SK-N-SH treated with all-trans-retinoic acid at 6 μM for 48 hours (cell line): ENCODE results near the gene METTL13.

Experiments used
- ATAC-seq: fragments of 200-7000 bp; cut with Tn5 transposase; 3 replicates; pipeline ENCODE4 v1.9.1; 2020; ENCODE audit warnings: mild to moderate bottlenecking, moderate library complexity
- ARNTL ChIP-seq: fragments of 450-650 bp; formaldehyde crosslinking; IDR thresholded peaks from 2 replicates; pipeline ENCODE4 v1.5.0; 2020; ENCODE audit warnings: low read depth, mild to moderate bottlenecking, moderate library complexity, borderline replicate concordance
- BACH2 ChIP-seq: fragments of 250-450 bp; sonication (Bioruptor Pico); IDR thresholded peaks from 2 replicates; pipeline ENCODE4 v1.9.0; 2021; ENCODE audit warnings: mild to moderate bottlenecking, borderline replicate concordance
- CSDC2 ChIP-seq: fragments of 250-450 bp; sonication (Bioruptor Pico); IDR thresholded peaks from 2 replicates; pipeline ENCODE4 v1.5.0; 2020; ENCODE audit warnings: mild to moderate bottlenecking, moderate library complexity
- ESRRG ChIP-seq: fragments of 250-450 bp; sonication (Bioruptor Pico); IDR thresholded peaks from 2 replicates; pipeline ENCODE4 v1.6.1; 2021; ENCODE audit warnings: mild to moderate bottlenecking
- OSR1 ChIP-seq: fragments of 250-450 bp; sonication (Bioruptor Pico); IDR thresholded peaks from 2 replicates; pipeline ENCODE4 v1.8.0; 2022; ENCODE audit warnings: moderate library complexity, mild to moderate bottlenecking, inconsistent platforms
- PATZ1 ChIP-seq: fragments of 250-450 bp; sonication (Bioruptor Pico); IDR thresholded peaks from 2 replicates; pipeline ENCODE4 v1.8.0; 2020; ENCODE audit warnings: mild to moderate bottlenecking, moderate library complexity, borderline replicate concordance
- RARB ChIP-seq: fragments of 250-450 bp; sonication (Bioruptor Pico); IDR thresholded peaks from 2 replicates; pipeline ENCODE4 v1.8.0; 2021; ENCODE audit warnings: mild to moderate bottlenecking, moderate library complexity
- SNAI2 ChIP-seq: fragments of 250-450 bp; sonication (Bioruptor Pico); IDR thresholded peaks from 2 replicates; pipeline ENCODE4 v1.5.0; 2020; ENCODE audit warnings: mild to moderate bottlenecking, moderate library complexity
- TCF4 ChIP-seq: fragments of 250-450 bp; sonication (Bioruptor Pico); IDR thresholded peaks from 2 replicates; pipeline ENCODE4 v1.8.0; 2021; ENCODE audit warnings: mild to moderate bottlenecking, moderate library complexity, borderline replicate concordance
- TOX ChIP-seq: fragments of 250-450 bp; sonication (Bioruptor Pico); IDR thresholded peaks from 2 replicates; pipeline ENCODE4 v1.8.0; 2021; ENCODE audit warnings: mild to moderate bottlenecking, moderate library complexity, borderline replicate concordance
- ZC3H10 ChIP-seq: fragments of 250-450 bp; sonication (Bioruptor Pico); IDR thresholded peaks from 2 replicates; pipeline ENCODE4 v1.5.1; 2021; ENCODE audit warnings: mild to moderate bottlenecking, moderate library complexity
- ZFP3 ChIP-seq: fragments of 250-450 bp; sonication (Bioruptor Pico); IDR thresholded peaks from 2 replicates; pipeline ENCODE4 v1.5.0; 2020; ENCODE audit warnings: mild to moderate bottlenecking, moderate library complexity
- TF ChIP-seq, protein P1 (sequence below): fragments of 250-450 bp; sonication (Bioruptor Pico); IDR thresholded peaks from 2 replicates; pipeline ENCODE4 v1.5.0; 2020; ENCODE audit warnings: mild to moderate bottlenecking, moderate library complexity
- TF ChIP-seq, protein P2 (sequence below): fragments of 250-450 bp; sonication (Bioruptor Pico); IDR thresholded peaks from 2 replicates; pipeline ENCODE4 v1.8.0; 2021; ENCODE audit warnings: low read depth, mild to moderate bottlenecking, moderate library complexity, borderline replicate concordance
- TF ChIP-seq, protein P3 (sequence below): fragments of 250-450 bp; sonication (Bioruptor Pico); IDR thresholded peaks from 2 replicates; pipeline ENCODE4 v1.5.1; 2021; ENCODE audit warnings: mild to moderate bottlenecking, moderate library complexity

METTL13 gene

GRCh38 chr1:171828794-171829193 lies 47.3 kb downstream of the METTL13 start:
- no peak for ATAC-seq
- TF ChIP-seq, protein P1, sequence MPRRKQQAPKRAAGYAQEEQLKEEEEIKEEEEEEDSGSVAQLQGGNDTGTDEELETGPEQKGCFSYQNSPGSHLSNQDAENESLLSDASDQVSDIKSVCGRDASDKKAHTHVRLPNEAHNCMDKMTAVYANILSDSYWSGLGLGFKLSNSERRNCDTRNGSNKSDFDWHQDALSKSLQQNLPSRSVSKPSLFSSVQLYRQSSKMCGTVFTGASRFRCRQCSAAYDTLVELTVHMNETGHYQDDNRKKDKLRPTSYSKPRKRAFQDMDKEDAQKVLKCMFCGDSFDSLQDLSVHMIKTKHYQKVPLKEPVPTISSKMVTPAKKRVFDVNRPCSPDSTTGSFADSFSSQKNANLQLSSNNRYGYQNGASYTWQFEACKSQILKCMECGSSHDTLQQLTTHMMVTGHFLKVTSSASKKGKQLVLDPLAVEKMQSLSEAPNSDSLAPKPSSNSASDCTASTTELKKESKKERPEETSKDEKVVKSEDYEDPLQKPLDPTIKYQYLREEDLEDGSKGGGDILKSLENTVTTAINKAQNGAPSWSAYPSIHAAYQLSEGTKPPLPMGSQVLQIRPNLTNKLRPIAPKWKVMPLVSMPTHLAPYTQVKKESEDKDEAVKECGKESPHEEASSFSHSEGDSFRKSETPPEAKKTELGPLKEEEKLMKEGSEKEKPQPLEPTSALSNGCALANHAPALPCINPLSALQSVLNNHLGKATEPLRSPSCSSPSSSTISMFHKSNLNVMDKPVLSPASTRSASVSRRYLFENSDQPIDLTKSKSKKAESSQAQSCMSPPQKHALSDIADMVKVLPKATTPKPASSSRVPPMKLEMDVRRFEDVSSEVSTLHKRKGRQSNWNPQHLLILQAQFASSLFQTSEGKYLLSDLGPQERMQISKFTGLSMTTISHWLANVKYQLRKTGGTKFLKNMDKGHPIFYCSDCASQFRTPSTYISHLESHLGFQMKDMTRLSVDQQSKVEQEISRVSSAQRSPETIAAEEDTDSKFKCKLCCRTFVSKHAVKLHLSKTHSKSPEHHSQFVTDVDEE (CRISPR knock-in tag): no peak
- TF ChIP-seq SNAI2 (CRISPR knock-in tag): no peak
- TF ChIP-seq ZC3H10 (CRISPR knock-in tag): no peak
- TF ChIP-seq, protein P2, sequence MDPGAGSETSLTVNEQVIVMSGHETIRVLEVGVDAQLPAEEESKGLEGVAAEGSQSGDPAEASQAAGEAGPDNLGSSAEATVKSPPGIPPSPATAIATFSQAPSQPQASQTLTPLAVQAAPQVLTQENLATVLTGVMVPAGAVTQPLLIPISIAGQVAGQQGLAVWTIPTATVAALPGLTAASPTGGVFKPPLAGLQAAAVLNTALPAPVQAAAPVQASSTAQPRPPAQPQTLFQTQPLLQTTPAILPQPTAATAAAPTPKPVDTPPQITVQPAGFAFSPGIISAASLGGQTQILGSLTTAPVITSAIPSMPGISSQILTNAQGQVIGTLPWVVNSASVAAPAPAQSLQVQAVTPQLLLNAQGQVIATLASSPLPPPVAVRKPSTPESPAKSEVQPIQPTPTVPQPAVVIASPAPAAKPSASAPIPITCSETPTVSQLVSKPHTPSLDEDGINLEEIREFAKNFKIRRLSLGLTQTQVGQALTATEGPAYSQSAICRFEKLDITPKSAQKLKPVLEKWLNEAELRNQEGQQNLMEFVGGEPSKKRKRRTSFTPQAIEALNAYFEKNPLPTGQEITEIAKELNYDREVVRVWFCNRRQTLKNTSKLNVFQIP (CRISPR knock-in tag): no peak
- no peak for TF ChIP-seq BACH2 (CRISPR knock-in tag)
- no peak for TF ChIP-seq ZFP3 (CRISPR knock-in tag)
- TF ChIP-seq, protein P3, sequence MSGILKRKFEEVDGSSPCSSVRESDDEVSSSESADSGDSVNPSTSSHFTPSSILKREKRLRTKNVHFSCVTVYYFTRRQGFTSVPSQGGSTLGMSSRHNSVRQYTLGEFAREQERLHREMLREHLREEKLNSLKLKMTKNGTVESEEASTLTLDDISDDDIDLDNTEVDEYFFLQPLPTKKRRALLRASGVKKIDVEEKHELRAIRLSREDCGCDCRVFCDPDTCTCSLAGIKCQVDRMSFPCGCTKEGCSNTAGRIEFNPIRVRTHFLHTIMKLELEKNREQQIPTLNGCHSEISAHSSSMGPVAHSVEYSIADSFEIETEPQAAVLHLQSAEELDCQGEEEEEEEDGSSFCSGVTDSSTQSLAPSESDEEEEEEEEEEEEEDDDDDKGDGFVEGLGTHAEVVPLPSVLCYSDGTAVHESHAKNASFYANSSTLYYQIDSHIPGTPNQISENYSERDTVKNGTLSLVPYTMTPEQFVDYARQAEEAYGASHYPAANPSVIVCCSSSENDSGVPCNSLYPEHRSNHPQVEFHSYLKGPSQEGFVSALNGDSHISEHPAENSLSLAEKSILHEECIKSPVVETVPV (CRISPR knock-in tag): no peak
- no peak for TF ChIP-seq PATZ1 (CRISPR knock-in tag)
- no peak for TF ChIP-seq TCF4 (CRISPR knock-in tag)
- TF ChIP-seq RARB (CRISPR knock-in tag): no peak
- no peak for TF ChIP-seq OSR1 (CRISPR knock-in tag)
- no peak for TF ChIP-seq TOX (CRISPR knock-in tag)

DNA sequence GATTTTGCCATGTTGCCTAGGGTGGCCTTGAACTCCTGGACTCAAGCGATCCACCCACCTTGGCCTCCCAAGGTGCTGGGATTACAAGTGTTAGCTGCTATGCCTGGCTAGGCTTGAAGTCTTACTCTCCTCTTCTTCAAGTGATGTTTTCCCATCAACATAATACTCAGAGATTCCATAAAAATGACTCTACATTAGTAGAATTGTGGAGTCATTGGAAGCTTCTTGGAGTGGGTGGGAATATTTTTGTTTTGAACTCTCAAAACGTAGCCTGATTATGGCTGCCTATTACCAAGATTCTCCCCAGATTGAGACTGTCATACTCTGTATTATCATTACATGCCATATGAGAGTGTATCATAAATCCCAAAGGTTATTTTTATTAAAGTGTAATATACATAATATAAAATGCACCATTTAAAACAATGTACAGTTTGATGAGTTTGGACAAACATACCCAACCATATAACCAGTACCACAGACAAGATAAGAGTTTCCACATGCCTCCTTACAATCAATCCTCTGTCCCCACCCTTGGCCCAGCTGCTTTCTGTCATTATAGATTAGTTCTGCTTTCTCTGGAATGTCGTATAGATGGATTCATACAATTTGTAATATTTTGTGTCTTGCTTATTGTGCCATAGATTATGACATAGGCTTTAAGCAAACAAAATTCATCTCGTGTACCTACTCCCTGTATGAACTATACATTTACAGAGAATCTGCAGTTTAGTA lies 51.8 kb downstream of the METTL13 start:
- ATAC-seq: no peak
- TF ChIP-seq ESRRG (CRISPR knock-in tag): no peak
- TF ChIP-seq TCF4 (CRISPR knock-in tag): no peak
- TF ChIP-seq CSDC2: no peak
- TF ChIP-seq ZFP3 (CRISPR knock-in tag): no peak
- TF ChIP-seq SNAI2 (CRISPR knock-in tag): no peak
- no peak for TF ChIP-seq ARNTL (CRISPR knock-in tag)
- TF ChIP-seq, protein P2 (CRISPR knock-in tag): no peak
- no peak for TF ChIP-seq BACH2 (CRISPR knock-in tag)
- TF ChIP-seq, protein P1 (CRISPR knock-in tag): no peak
